Loucy (cell line): ENCODE measurements around the gene BHMT.
"Not testable (repeated sequence)": the region's sequence is repeated elsewhere in the genome, so short reads cannot be mapped to it uniquely, and the experiment has no call there.

Experiments
- H2AFZ ChIP-seq: fragments of 200-600 bp; sonication (generic); 2 replicates; pipeline ENCODE4 v1.6.0; 2016; ENCODE audit warnings: antibody characterized with exemption, mild to moderate bottlenecking, low read length, moderate library complexity
- H3F3A ChIP-seq: fragments of 200-600 bp; 2 replicates; pipeline ENCODE4 v1.6.0; 2016; ENCODE audit warnings: antibody characterized with exemption, low read depth, mild to moderate bottlenecking
- H3K27me3 ChIP-seq: fragments of 200-600 bp; sonication (generic); 2 replicates; pipeline ENCODE4 v1.6.1; 2014; ENCODE audit warnings: low read length, mild to moderate bottlenecking; ENCODE audit not compliant: insufficient read depth, poor library complexity, severe bottlenecking
- H3K36me3 ChIP-seq: fragments of 200-600 bp; sonication (generic); 2 replicates; pipeline ENCODE4 v1.6.1; 2016; ENCODE audit warnings: low read length; ENCODE audit not compliant: insufficient read depth
- H3K4me1 ChIP-seq: fragments of 200-600 bp; sonication (generic); 2 replicates; pipeline ENCODE4 v1.5.1; 2014; ENCODE audit warnings: low read length, mild to moderate bottlenecking; ENCODE audit not compliant: insufficient read depth, poor library complexity, severe bottlenecking
- H3K4me2 ChIP-seq: fragments of 200-600 bp; sonication (generic); 2 replicates; pipeline ENCODE4 v1.6.0; 2014; ENCODE audit warnings: antibody characterized with exemption, low read length, low read depth, mild to moderate bottlenecking; ENCODE audit not compliant: poor library complexity, severe bottlenecking
- H3K4me3 ChIP-seq: fragments of 200-600 bp; sonication (generic); 2 replicates; pipeline ENCODE4 v1.5.1; 2014; ENCODE audit warnings: low read length, mild to moderate bottlenecking, mixed read lengths; ENCODE audit not compliant: poor library complexity, severe bottlenecking
- H3K79me2 ChIP-seq: fragments of 200-600 bp; sonication (generic); 2 replicates; pipeline ENCODE4 v1.6.1; 2014; ENCODE audit warnings: low read length; ENCODE audit not compliant: insufficient read depth
- H3K9ac ChIP-seq: fragments of 200-600 bp; sonication (generic); 2 replicates; pipeline ENCODE4 v1.6.0; 2014; ENCODE audit warnings: mild to moderate bottlenecking, low read depth, low read length, moderate library complexity; ENCODE audit not compliant: poor library complexity, severe bottlenecking
- H3K9me2 ChIP-seq: fragments of 200-600 bp; sonication (generic); replicated peaks from 2 replicates; pipeline ENCODE4 v1.6.1; 2016; ENCODE audit warnings: low read depth, low read length, mixed read lengths
- H3K9me3 ChIP-seq: fragments of 200-600 bp; sonication (generic); 2 replicates; pipeline ENCODE4 v1.6.1; 2014; ENCODE audit warnings: mild to moderate bottlenecking, antibody characterized with exemption, low read length, low read depth; ENCODE audit not compliant: insufficient read depth
- H4K20me1 ChIP-seq: fragments of 200-600 bp; sonication (generic); 2 replicates; pipeline ENCODE4 v1.6.0; 2014; ENCODE audit warnings: antibody characterized with exemption, low read length, mild to moderate bottlenecking; ENCODE audit not compliant: insufficient read depth, poor library complexity, severe bottlenecking
- CTCF ChIP-seq: fragments of 200-600 bp; sonication (generic); conservative IDR thresholded peaks from 2 replicates; pipeline ENCODE4 v1.5.1; 2014; ENCODE audit warnings: mild to moderate bottlenecking, antibody characterized with exemption, low read length
- EZH2phosphoT487 ChIP-seq: fragments of 200-600 bp; IDR thresholded peaks from 2 replicates; pipeline ENCODE4 v1.6.1; 2018; ENCODE audit warnings: antibody characterized with exemption, mild to moderate bottlenecking, moderate library complexity, borderline replicate concordance

The BHMT gene

GRCh38 chr5:79172269-79172668 is 60.7 kb downstream of the BHMT start:
- H3K9me2 ChIP-seq: no peaks in the 10 kb centered on the region
- no peak for TF ChIP-seq CTCF
- no peak for TF ChIP-seq EZH2phosphoT487
- no peak overlapping the region for H3K4me2 ChIP-seq
- H3K4me1 ChIP-seq: no peaks in the 10 kb centered on the region
- no peak overlapping the region for H3K4me3 ChIP-seq
- no peak overlapping the region for H3K9ac ChIP-seq
- no peaks in the 10 kb centered on the region for H3F3A ChIP-seq
- no peaks in the 10 kb centered on the region for H3K9me3 ChIP-seq
- H3K27me3 ChIP-seq: no peaks in the 10 kb centered on the region
- no peak overlapping the region for H2AFZ ChIP-seq
- H3K79me2 ChIP-seq: no peaks in the 10 kb centered on the region
- no peaks in the 10 kb centered on the region for H3K36me3 ChIP-seq
- no peaks in the 10 kb centered on the region for H4K20me1 ChIP-seq

GRCh38 chr5:79173626-79174025 is 62.0 kb downstream of the BHMT start:
- Histone ChIP-seq H3K36me3 (no peaks in the 10 kb centered on the region), H3K9me3 (no peaks in the 10 kb centered on the region), H3K9me2 (no peaks in the 10 kb centered on the region), H3K4me3 (no peak overlapping the region), H4K20me1 (no peaks in the 10 kb centered on the region), H3F3A (no peaks in the 10 kb centered on the region), H3K27me3 (no peaks in the 10 kb centered on the region), H2AFZ (no peak overlapping the region), H3K4me2 (no peak overlapping the region), H3K79me2 (no peaks in the 10 kb centered on the region), H3K4me1 (no peaks in the 10 kb centered on the region), H3K9ac (no peak overlapping the region)
- no peak for TF ChIP-seq EZH2phosphoT487
- no peak for TF ChIP-seq CTCF

- not testable (repeated sequence) for H4K20me1 ChIP-seq, H3K4me3 ChIP-seq, H3K4me1 ChIP-seq, H3K4me2 ChIP-seq, H3K79me2 ChIP-seq, H3F3A ChIP-seq, H3K9ac ChIP-seq, H3K9me2 ChIP-seq, H3K27me3 ChIP-seq, H2AFZ ChIP-seq, H3K36me3 ChIP-seq, H3K9me3 ChIP-seq
These were observed 68.8 kb downstream of the BHMT start for GRCh38 chr5:79180449-79180848.

GRCh38 chr5:79181419-79182022 is 69.9 kb downstream of the BHMT start:
- H3F3A ChIP-seq: no peaks in the 10 kb centered on the region
- peaks cover 6% of the 10 kb centered on the region for H3K4me1 ChIP-seq
- H3K27me3 ChIP-seq: no peaks in the 10 kb centered on the region
- H3K4me2 ChIP-seq: no peak overlapping the region
- H3K9me2 ChIP-seq: no peaks in the 10 kb centered on the region
- H3K36me3 ChIP-seq: no peaks in the 10 kb centered on the region
- H2AFZ ChIP-seq: peak overlapping the region; percentile 61
- no peak overlapping the region for H3K4me3 ChIP-seq
- no peaks in the 10 kb centered on the region for H4K20me1 ChIP-seq
- no peaks in the 10 kb centered on the region for H3K9me3 ChIP-seq
- H3K9ac ChIP-seq: no peak overlapping the region
- no peak for TF ChIP-seq EZH2phosphoT487
- TF ChIP-seq CTCF: no peak
- no peaks in the 10 kb centered on the region for H3K79me2 ChIP-seq
